Measurements from ENCODE around the gene CTNNA3. TPM values are rescaled to one million over a fixed set of nuclear protein-coding genes. Genes with fewer than 3 reads are reported as not detected.

CTNNA3 gene
- total and polyA plus RNA-seq, 4 donors, result 0.16 to 2.4 (median 1.4) TPM

- Histone ChIP-seq H3K9ac (ENCODE audit: low read depth in 1 of 2, low read length in 2 of 2) (no peak overlapping the region), H3K9me3 (ENCODE audit: control insufficient read depth in 4 of 4, low read length in 3 of 4) (no peaks in the 10 kb centered on the region), H3K4me1 (ENCODE audit: control insufficient read depth in 4 of 4, insufficient read depth in 4 of 4, low read length in 3 of 4) (no peaks in the 10 kb centered on the region), H3K36me3 (ENCODE audit: control insufficient read depth in 4 of 4, insufficient read depth in 3 of 4, low read depth in 1 of 4, low read length in 3 of 4) (no peaks in the 10 kb centered on the region), H3K4me3 (ENCODE audit: low read depth in 1 of 3, low read length in 3 of 3) (no peak overlapping the region), H3K27ac (ENCODE audit: low read depth in 1 of 2, low read length in 2 of 2) (no peak overlapping the region), H3K27me3 (ENCODE audit: control insufficient read depth in 4 of 4, insufficient read depth in 4 of 4, low read length in 3 of 4) (no peaks in the 10 kb centered on the region)
- DNase-seq (ENCODE audit: low spot score), result no peak
- 80% methylated on average over 7 of the region's 7 CpGs for WGBS
- TF ChIP-seq, protein P1, sequence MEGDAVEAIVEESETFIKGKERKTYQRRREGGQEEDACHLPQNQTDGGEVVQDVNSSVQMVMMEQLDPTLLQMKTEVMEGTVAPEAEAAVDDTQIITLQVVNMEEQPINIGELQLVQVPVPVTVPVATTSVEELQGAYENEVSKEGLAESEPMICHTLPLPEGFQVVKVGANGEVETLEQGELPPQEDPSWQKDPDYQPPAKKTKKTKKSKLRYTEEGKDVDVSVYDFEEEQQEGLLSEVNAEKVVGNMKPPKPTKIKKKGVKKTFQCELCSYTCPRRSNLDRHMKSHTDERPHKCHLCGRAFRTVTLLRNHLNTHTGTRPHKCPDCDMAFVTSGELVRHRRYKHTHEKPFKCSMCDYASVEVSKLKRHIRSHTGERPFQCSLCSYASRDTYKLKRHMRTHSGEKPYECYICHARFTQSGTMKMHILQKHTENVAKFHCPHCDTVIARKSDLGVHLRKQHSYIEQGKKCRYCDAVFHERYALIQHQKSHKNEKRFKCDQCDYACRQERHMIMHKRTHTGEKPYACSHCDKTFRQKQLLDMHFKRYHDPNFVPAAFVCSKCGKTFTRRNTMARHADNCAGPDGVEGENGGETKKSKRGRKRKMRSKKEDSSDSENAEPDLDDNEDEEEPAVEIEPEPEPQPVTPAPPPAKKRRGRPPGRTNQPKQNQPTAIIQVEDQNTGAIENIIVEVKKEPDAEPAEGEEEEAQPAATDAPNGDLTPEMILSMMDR (IDR thresholded peaks at IDR 0.05; ENCODE audit: low read depth, low read length, missing input control), result no peak
- TF ChIP-seq FOXA1 (IDR thresholded peaks at IDR 0.05), result no peak
- no peak for TF ChIP-seq RXRA (IDR thresholded peaks at IDR 0.05)
- no peak for TF ChIP-seq ATF3 (IDR thresholded peaks at IDR 0.05)
- TF ChIP-seq ZBTB33 (IDR thresholded peaks at IDR 0.05), result no peak
- no peak for TF ChIP-seq MAX (IDR thresholded peaks at IDR 0.05)
- no peak for TF ChIP-seq FOXA2 (IDR thresholded peaks at IDR 0.05)
- TF ChIP-seq TAF1 (conservative IDR thresholded peaks at IDR 0.05), result no peak
- no peak for TF ChIP-seq JUND (IDR thresholded peaks at IDR 0.05)
- TF ChIP-seq NR2F2 (IDR thresholded peaks at IDR 0.05), result no peak
- no peak for TF ChIP-seq HNF4A (conservative IDR thresholded peaks at IDR 0.05)
- TF ChIP-seq YY1 (IDR thresholded peaks at IDR 0.05), result no peak
Measured at GRCh38 chr10:66773472-66773817, 922.5 kb downstream of the CTNNA3 start.

DNA sequence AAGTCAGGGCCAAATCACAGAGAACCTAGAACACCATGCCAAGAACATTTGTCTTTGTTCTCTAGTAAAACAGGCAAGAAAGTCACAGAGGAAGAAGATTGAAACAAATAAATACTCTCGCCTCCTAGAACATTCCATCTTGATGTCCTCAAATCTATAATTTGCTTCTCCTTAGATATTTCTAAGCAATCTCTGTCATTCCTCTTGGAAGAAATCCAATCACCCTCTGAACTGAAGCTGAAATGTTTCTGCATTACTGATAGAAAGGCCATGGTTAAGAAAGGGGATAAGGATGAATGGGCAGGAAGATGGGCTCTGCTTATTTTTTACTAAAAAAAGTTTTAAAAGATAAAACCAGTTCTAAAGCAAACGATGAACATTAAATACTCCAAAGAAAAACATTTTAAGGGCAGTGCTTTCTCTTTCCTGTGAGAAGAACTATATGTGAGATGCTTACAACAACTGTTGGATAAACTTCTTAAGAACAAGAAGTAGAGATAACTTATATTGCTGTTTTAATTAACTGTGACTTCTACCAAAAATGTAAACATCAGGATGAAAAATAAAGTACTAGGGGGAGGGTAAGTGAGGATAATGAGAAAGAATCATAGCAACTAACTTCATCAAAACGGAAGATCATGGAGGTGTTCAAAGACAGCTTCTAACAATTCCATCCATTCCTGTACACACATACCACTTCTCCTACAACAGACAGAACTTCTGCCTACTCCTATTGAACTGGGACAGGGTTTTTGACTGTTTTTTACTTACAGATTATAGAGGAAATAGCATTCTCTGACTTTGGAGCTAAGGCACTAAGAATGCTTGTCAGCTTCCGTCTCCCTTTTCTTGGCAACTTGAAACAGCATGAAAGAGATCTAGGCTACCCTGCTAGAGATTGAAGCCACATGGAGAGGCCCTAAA is 923.2 kb downstream of the CTNNA3 start:
- WGBS, result 88% methylated on average over 4 of the region's 4 CpGs
- Histone ChIP-seq H3K4me3 (ENCODE audit: low read depth in 1 of 3, low read length in 3 of 3) (no peak overlapping the region), H3K9me3 (ENCODE audit: control insufficient read depth in 4 of 4, low read length in 3 of 4) (no peaks in the 10 kb centered on the region), H3K9ac (ENCODE audit: low read depth in 1 of 2, low read length in 2 of 2) (no peak overlapping the region), H3K27me3 (ENCODE audit: control insufficient read depth in 4 of 4, insufficient read depth in 4 of 4, low read length in 3 of 4) (no peaks in the 10 kb centered on the region), H3K36me3 (ENCODE audit: control insufficient read depth in 4 of 4, insufficient read depth in 3 of 4, low read depth in 1 of 4, low read length in 3 of 4) (no peaks in the 10 kb centered on the region), H3K4me1 (ENCODE audit: control insufficient read depth in 4 of 4, insufficient read depth in 4 of 4, low read length in 3 of 4) (no peaks in the 10 kb centered on the region), H3K27ac (ENCODE audit: low read depth in 1 of 2, low read length in 2 of 2) (no peak overlapping the region)
- TF ChIP-seq FOXA1 (IDR thresholded peaks at IDR 0.05), result no peak
- no peak for TF ChIP-seq SP1 (IDR thresholded peaks at IDR 0.05)
- no peak for DNase-seq (ENCODE audit: low spot score)

GRCh38 chr10:66767707-66768106 is 928.3 kb downstream of the CTNNA3 start:
- H3K9ac ChIP-seq (ENCODE audit: low read depth in 1 of 2, low read length in 2 of 2), result no peak overlapping the region
- H3K27me3 ChIP-seq (ENCODE audit: control insufficient read depth in 4 of 4, insufficient read depth in 4 of 4, low read length in 3 of 4), result no peaks in the 10 kb centered on the region
- no peaks in the 10 kb centered on the region for H3K9me3 ChIP-seq (ENCODE audit: control insufficient read depth in 4 of 4, low read length in 3 of 4)
- no peaks in the 10 kb centered on the region for H3K4me1 ChIP-seq (ENCODE audit: control insufficient read depth in 4 of 4, insufficient read depth in 4 of 4, low read length in 3 of 4)
- H3K36me3 ChIP-seq (ENCODE audit: control insufficient read depth in 4 of 4, insufficient read depth in 3 of 4, low read depth in 1 of 4, low read length in 3 of 4), result no peaks in the 10 kb centered on the region
- no peak overlapping the region for H3K27ac ChIP-seq (ENCODE audit: low read depth in 1 of 2, low read length in 2 of 2)
- WGBS, result 7% methylated on average over 2 of the region's 2 CpGs
- H3K4me3 ChIP-seq (ENCODE audit: low read depth in 1 of 3, low read length in 3 of 3), result no peak overlapping the region
- DNase-seq (ENCODE audit: low spot score), result no peak
- no peak for TF ChIP-seq HNF4G (IDR thresholded peaks at IDR 0.05)
- TF ChIP-seq SP1 (IDR thresholded peaks at IDR 0.05), result no peak
- no peak for TF ChIP-seq GABPA (IDR thresholded peaks at IDR 0.05 in 1 of 2, conservative IDR thresholded peaks at IDR 0.05 in 1 of 2)
- no peak for TF ChIP-seq RAD21 (IDR thresholded peaks at IDR 0.05)
- TF ChIP-seq TAF1 (conservative IDR thresholded peaks at IDR 0.05), result no peak
- no peak for TF ChIP-seq JUND (IDR thresholded peaks at IDR 0.05)
- TF ChIP-seq EGR1 (IDR thresholded peaks at IDR 0.05; ENCODE audit: low read depth in 2 of 2), result no peak
- no peak for TF ChIP-seq YY1 (IDR thresholded peaks at IDR 0.05)
- no peak for TF ChIP-seq MAX (IDR thresholded peaks at IDR 0.05)
- TF ChIP-seq FOXA1 (IDR thresholded peaks at IDR 0.05), result no peak
- no peak for TF ChIP-seq FOXA2 (IDR thresholded peaks at IDR 0.05)
- TF ChIP-seq ATF3 (IDR thresholded peaks at IDR 0.05), result no peak
- TF ChIP-seq ZBTB33 (IDR thresholded peaks at IDR 0.05), result no peak
- TF ChIP-seq HNF4A (conservative IDR thresholded peaks at IDR 0.05), result no peak
